HepG2 (cell line): Measurements from ENCODE around the gene BCAS4. TPM values are rescaled to one million over a fixed set of nuclear protein-coding genes. Genes with fewer than 3 reads are reported as not detected.

Experiments used
- BRD4 ChIP-seq: sonication (generic); formaldehyde crosslinking; IDR thresholded peaks from 2 replicates; pipeline ENCODE4 v1.4.0; 2020; ENCODE audit warnings: missing genetic modification reagents
- CBFB ChIP-seq: sonication (generic); formaldehyde crosslinking; IDR thresholded peaks from 2 replicates; pipeline ENCODE4 v1.4.0; 2020; ENCODE audit warnings: missing genetic modification reagents
- CEBPG ChIP-seq: IDR thresholded peaks from 2 replicates; pipeline ENCODE4 v1.6.1; 2016
- CREBL2 ChIP-seq: sonication (generic); formaldehyde crosslinking; IDR thresholded peaks from 2 replicates; pipeline ENCODE4 v1.8.1; 2023; ENCODE audit warnings: missing genetic modification reagents, mild to moderate bottlenecking, borderline replicate concordance
- EHMT2 ChIP-seq: fragments of 200-600 bp; sonication (generic); IDR thresholded peaks from 2 replicates; pipeline ENCODE4 v1.7.0; 2017; ENCODE audit warnings: antibody characterized with exemption, low read depth, low read length, borderline replicate concordance
- JDP2 ChIP-seq: sonication (generic); formaldehyde crosslinking; IDR thresholded peaks from 2 replicates; pipeline ENCODE4 v1.8.1; 2022; ENCODE audit warnings: missing genetic modification reagents, borderline replicate concordance
- MBD4 ChIP-seq: IDR thresholded peaks from 2 replicates; pipeline ENCODE4 v1.6.1; 2012; ENCODE audit warnings: low read length, inconsistent platforms, borderline replicate concordance
- MED13 ChIP-seq: sonication (generic); formaldehyde crosslinking; IDR thresholded peaks from 2 replicates; pipeline ENCODE4 v1.5.0; 2020; ENCODE audit warnings: missing genetic modification reagents
- MLLT10 ChIP-seq: sonication (generic); formaldehyde crosslinking; IDR thresholded peaks from 2 replicates; pipeline ENCODE4 v1.4.0; 2020; ENCODE audit warnings: missing genetic modification reagents
- MZF1 ChIP-seq: sonication (generic); formaldehyde crosslinking; IDR thresholded peaks from 2 replicates; pipeline ENCODE4 v1.8.1; 2023; ENCODE audit warnings: mild to moderate bottlenecking, missing genetic modification reagents, borderline replicate concordance
- PAX8 ChIP-seq: sonication (generic); formaldehyde crosslinking; IDR thresholded peaks from 2 replicates; pipeline ENCODE4 v1.8.0; 2022; ENCODE audit warnings: mild to moderate bottlenecking, missing genetic modification reagents, borderline replicate concordance
- PHB2 ChIP-seq: fragments of 450-650 bp; IDR thresholded peaks from 2 replicates; pipeline ENCODE4 v1.6.1; 2018; ENCODE audit not compliant: partially characterized antibody
- PHF8 ChIP-seq: sonication (generic); formaldehyde crosslinking; IDR thresholded peaks from 2 replicates; pipeline ENCODE4 v1.5.0; 2020; ENCODE audit warnings: missing genetic modification reagents
- PITX1 ChIP-seq: sonication (generic); formaldehyde crosslinking; IDR thresholded peaks from 2 replicates; pipeline ENCODE4 v1.5.1; 2020; ENCODE audit warnings: mild to moderate bottlenecking, missing genetic modification reagents
- RFX3 ChIP-seq: IDR thresholded peaks from 2 replicates; pipeline ENCODE4 v1.6.1; 2016; ENCODE audit warnings: missing biosample characterization, missing genetic modification reagents
- RFXAP ChIP-seq: sonication (generic); formaldehyde crosslinking; IDR thresholded peaks from 2 replicates; pipeline ENCODE4 v1.4.0; 2020; ENCODE audit warnings: missing genetic modification reagents, borderline replicate concordance
- SKI ChIP-seq: fragments of 450-650 bp; IDR thresholded peaks from one replicate; pipeline ENCODE4 v1.6.1; 2018; ENCODE audit warnings: mild to moderate bottlenecking; ENCODE audit not compliant: partially characterized antibody
- SNAPC2 ChIP-seq: sonication (generic); formaldehyde crosslinking; IDR thresholded peaks from 2 replicates; pipeline ENCODE4 v1.8.1; 2022; ENCODE audit warnings: mild to moderate bottlenecking, missing genetic modification reagents
- SSRP1 ChIP-seq: IDR thresholded peaks from 2 replicates; pipeline ENCODE4 v1.6.1; 2016; ENCODE audit warnings: control low read depth
- TCF12 ChIP-seq, 2 experiments: fragments of 450-650 bp in 1 of 2; sonication (generic) in 1 of 2; formaldehyde crosslinking in 1 of 2; IDR thresholded peaks; 2 replicates each; pipeline versions ENCODE4 v1.6.1 to v1.8.0; 2017 to 2022; ENCODE audit warnings: antibody characterized with exemption in 1 of 2, mild to moderate bottlenecking in 1 of 2, missing genetic modification reagents in 1 of 2, moderate library complexity in 1 of 2
- TFDP1 ChIP-seq: IDR thresholded peaks from 2 replicates; pipeline ENCODE4 v1.6.1; 2016; ENCODE audit warnings: missing compliant biosample characterization, missing genetic modification reagents, borderline replicate concordance
- TGIF2 ChIP-seq: IDR thresholded peaks from 2 replicates; pipeline ENCODE4 v1.6.1; 2016; ENCODE audit warnings: control low read depth, missing compliant biosample characterization
- ZFY ChIP-seq: sonication (generic); formaldehyde crosslinking; IDR thresholded peaks from 2 replicates; pipeline ENCODE4 v1.4.0; 2020; ENCODE audit warnings: missing genetic modification reagents
- ZNF574 ChIP-seq: sonication (generic); formaldehyde crosslinking; IDR thresholded peaks from 2 replicates; pipeline ENCODE4 v1.4.0; 2020; ENCODE audit warnings: missing genetic modification reagents
- ZNF607 ChIP-seq: sonication (generic); formaldehyde crosslinking; IDR thresholded peaks from 2 replicates; pipeline ENCODE4 v1.5.1; 2020; ENCODE audit warnings: missing genetic modification reagents, mild to moderate bottlenecking, borderline replicate concordance
- polyA plus RNA-seq, 8 experiments: library from polyadenylated mRNA; depleted of rRNA in 3 of 8; stranded (reverse) in 7 of 8; unstranded in 1 of 8; fragments of >200 nt; fragmentation: Illumina TruSeq in 4 of 8; extraction: Trizol in 4 of 8; gene quantifications; 2 replicates each; pipeline versions ENCODE4 v1.2.1 to v1.2.3, GENCODE V29; 2011 to 2016; ENCODE audit warnings: low read depth in 4 of 8, missing spikeins in 1 of 8, mixed read lengths in 1 of 8; ENCODE audit not compliant: insufficient read depth in 1 of 8
- total RNA-seq, 5 experiments: library from RNA; depleted of rRNA; stranded (reverse); fragments of >200 nt; fragmentation: Illumina TruSeq; extraction: Trizol; gene quantifications; 2 replicates each; pipeline ENCODE4 v1.2.3, GENCODE V29; 2016; ENCODE audit warnings: low read depth in 1 of 5
- TF ChIP-seq, protein P1 (sequence below): sonication (generic); formaldehyde crosslinking; IDR thresholded peaks from 2 replicates; pipeline ENCODE4 v1.9.0; 2021; ENCODE audit warnings: missing genetic modification reagents, mild to moderate bottlenecking, borderline replicate concordance

Gene BCAS4
- total and polyA plus RNA-seq, 2 of the 13 experiments (the other 11 are each of a cell fraction or from before 2014, with no cell fraction given): 7.2 to 8.0 TPM

GRCh38 chr20:50746138-50746940 is 48.5 kb upstream of the BCAS4 start (continued):
- TF ChIP-seq CREBL2 (no peak), RFX3 (no peak), CBFB (CRISPR knock-in tag) (no peak), RFXAP (CRISPR knock-in tag) (no peak; the same call in 1 of the 2 replicates), EHMT2 (no peak; the same call in 1 of the 2 replicates), SNAPC2 (0 out of 2 replicates have a peak, but pooled peaks have one; percentile 31), ZNF607 (peak; percentile 61; the same call in 1 of the 2 replicates), CEBPG (CRISPR knock-in tag) (peak; percentile 52), ZNF574 (CRISPR knock-in tag) (no peak), PAX8 (CRISPR knock-in tag) (no peak), PITX1 (CRISPR knock-in tag) (peak; percentile 38; the same call in 1 of the 2 replicates), JDP2 (CRISPR knock-in tag) (no peak), SSRP1 (CRISPR knock-in tag) (no peak), MBD4 (no peak; the same call in 1 of the 2 replicates), PHB2 (no peak), MLLT10 (CRISPR knock-in tag) (no peak), ZFY (no peak; the same call in 1 of the 2 replicates), MED13 (CRISPR knock-in tag) (0 out of 2 replicates have a peak, but pooled peaks have one; percentile 25), MZF1 (CRISPR knock-in tag) (no peak), BRD4 (no peak), SKI (peak; percentile 59), TFDP1 (CRISPR knock-in tag) (no peak), TGIF2 (CRISPR knock-in tag) (no peak), PHF8 (no peak; the same call in 1 of the 2 replicates), TCF12 (IDR thresholded peaks at IDR 0.05) (no peak), TCF12 (CRISPR knock-in tag; IDR thresholded peaks at IDR 0.05) (no peak)
- TF ChIP-seq, protein P1, sequence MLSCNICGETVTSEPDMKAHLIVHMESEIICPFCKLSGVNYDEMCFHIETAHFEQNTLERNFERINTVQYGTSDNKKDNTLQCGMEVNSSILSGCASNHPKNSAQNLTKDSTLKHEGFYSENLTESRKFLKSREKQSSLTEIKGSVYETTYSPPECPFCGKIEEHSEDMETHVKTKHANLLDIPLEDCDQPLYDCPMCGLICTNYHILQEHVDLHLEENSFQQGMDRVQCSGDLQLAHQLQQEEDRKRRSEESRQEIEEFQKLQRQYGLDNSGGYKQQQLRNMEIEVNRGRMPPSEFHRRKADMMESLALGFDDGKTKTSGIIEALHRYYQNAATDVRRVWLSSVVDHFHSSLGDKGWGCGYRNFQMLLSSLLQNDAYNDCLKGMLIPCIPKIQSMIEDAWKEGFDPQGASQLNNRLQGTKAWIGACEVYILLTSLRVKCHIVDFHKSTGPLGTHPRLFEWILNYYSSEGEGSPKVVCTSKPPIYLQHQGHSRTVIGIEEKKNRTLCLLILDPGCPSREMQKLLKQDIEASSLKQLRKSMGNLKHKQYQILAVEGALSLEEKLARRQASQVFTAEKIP: no peak
